A673 (cell line): Measurements from ENCODE around the gene OR52M1. TPM values are rescaled to one million over a fixed set of nuclear protein-coding genes. Genes with fewer than 3 reads are reported as not detected.

Experiments used
- BruUV-seq: library from RNA; stranded (reverse); fragments of 400-500 nt; replicated peaks from 2 replicates; lab custom pipeline; 2021; lab: Mats Ljungman, UMichigan
- CTCF ChIA-PET: fragments of 300-600 bp; sonication (Branson Sonifier 250); formaldehyde crosslinking; loops from one replicate; lab custom pipeline; 2022; ENCODE audit warnings: antibody characterized with exemption; lab: Charles Lee
- POLR2A ChIA-PET: fragments of 300-600 bp; sonication (Branson Sonifier 250); formaldehyde crosslinking; loops from one replicate; lab custom pipeline; 2022; ENCODE audit warnings: antibody characterized with exemption; ENCODE audit not compliant: low non-redundant PET; lab: Charles Lee
- DNase-seq: peaks from one replicate; pipeline ENCODE4 v3.0.0-alpha.2; 2015; ENCODE audit warnings: low spot score
- H3K27ac ChIP-seq: fragments of 200-600 bp; sonication (generic); 2 replicates; pipeline ENCODE4 v1.5.1; 2016; ENCODE audit warnings: mixed run types, low read depth, mild to moderate bottlenecking, mixed read lengths, antibody characterized with exemption, low read length; ENCODE audit not compliant: poor library complexity, severe bottlenecking
- H3K27me3 ChIP-seq: fragments of 200-600 bp; sonication (generic); replicated peaks from 2 replicates; pipeline ENCODE4 v1.6.1; 2017; ENCODE audit warnings: mixed run types, low read depth, mild to moderate bottlenecking, mixed read lengths, antibody characterized with exemption, low read length; ENCODE audit not compliant: insufficient read depth, poor library complexity
- H3K36me3 ChIP-seq: fragments of 200-600 bp; sonication (generic); 2 replicates; pipeline ENCODE4 v1.6.1; 2016; ENCODE audit warnings: mixed run types, mild to moderate bottlenecking, mixed read lengths, antibody characterized with exemption, low read length; ENCODE audit not compliant: insufficient read depth, poor library complexity, severe bottlenecking
- H3K4me1 ChIP-seq: fragments of 200-600 bp; sonication (generic); 2 replicates; pipeline ENCODE4 v1.6.1; 2017; ENCODE audit warnings: mixed run types, mild to moderate bottlenecking, mixed read lengths, antibody characterized with exemption, low read length; ENCODE audit not compliant: insufficient read depth, poor library complexity, severe bottlenecking
- H3K4me3 ChIP-seq: fragments of 200-600 bp; sonication (generic); 2 replicates; pipeline ENCODE4 v1.5.1; 2016; ENCODE audit warnings: low read depth, mixed run types, mild to moderate bottlenecking, mixed read lengths, low read length; ENCODE audit not compliant: poor library complexity, severe bottlenecking
- H3K9me3 ChIP-seq: fragments of 200-600 bp; sonication (generic); 2 replicates; pipeline ENCODE4 v1.6.1; 2016; ENCODE audit warnings: mixed run types, low read depth, mild to moderate bottlenecking, mixed read lengths, antibody characterized with exemption, low read length; ENCODE audit not compliant: poor library complexity, severe bottlenecking
- CTCF ChIP-seq: fragments of 300-800, 200-600 bp; sonication (generic); conservative IDR thresholded peaks from 2 replicates; pipeline ENCODE4 v1.5.1; 2017; ENCODE audit warnings: low read depth, mild to moderate bottlenecking, antibody characterized with exemption, low read length, moderate library complexity, mixed read lengths
- EZH2 ChIP-seq: fragments of 200-600 bp; sonication (generic); IDR thresholded peaks from 2 replicates; pipeline ENCODE4 v1.6.1; 2017; ENCODE audit warnings: borderline replicate concordance, low read depth, mild to moderate bottlenecking, mixed read lengths, antibody characterized with exemption, low read length; ENCODE audit not compliant: poor library complexity, severe bottlenecking
- intact Hi-C: fragments of 100-400 bp; cut with micrococcal nuclease; formaldehyde crosslinking; loops from one replicate; pipeline ENCODE4 v1.10.0; 2022; ENCODE audit not compliant: unreplicated experiment
- total RNA-seq: library from RNA; stranded (reverse); gene quantifications from 2 replicates; pipeline ENCODE4 v1.2.3, GENCODE V29; 2021

Gene OR52M1
- total RNA-seq, 1 experiment from 2014 or later, result not detected

- ChIA-PET POLR2A (no interaction called here), CTCF (no interaction called here)
- H3K4me1 ChIP-seq, result no peaks in the 10 kb centered on the region
- H3K36me3 ChIP-seq, result no peaks in the 10 kb centered on the region
- H3K4me3 ChIP-seq, result no peak overlapping the region
- DNase-seq, result no peak
- no peak overlapping the region for H3K27ac ChIP-seq
- no peaks in the 10 kb centered on the region for H3K9me3 ChIP-seq
- H3K27me3 ChIP-seq, result peaks cover 29% of the 10 kb centered on the region
- TF ChIP-seq EZH2, result no peak
- no peak for TF ChIP-seq CTCF
- BruUV-seq, result no TSS peak
- intact Hi-C loops, result no loop called here
These were observed 48.3 kb upstream of the OR52M1 start for GRCh38 chr11:4496557-4497248.

GRCh38 chr11:4508886-4509285 lies 36.1 kb upstream of the OR52M1 start:
- Histone ChIP-seq H3K4me1 (peaks cover 13% of the 10 kb centered on the region), H3K27ac (no peak overlapping the region), H3K9me3 (no peaks in the 10 kb centered on the region), H3K4me3 (no peak overlapping the region), H3K36me3 (no peaks in the 10 kb centered on the region), H3K27me3 (no peaks in the 10 kb centered on the region)
- ChIA-PET POLR2A (no interaction called here), CTCF (no interaction called here)
- no peak for DNase-seq
- no TSS peak for BruUV-seq
- TF ChIP-seq EZH2 (no peak), CTCF (no peak)
- intact Hi-C loops, result no loop called here

- CTCF ChIA-PET, result no interaction called here
- Histone ChIP-seq H3K4me3 (no peak overlapping the region), H3K27ac (no peak overlapping the region), H3K27me3 (no peaks in the 10 kb centered on the region), H3K4me1 (peaks cover 13% of the 10 kb centered on the region), H3K36me3 (no peaks in the 10 kb centered on the region), H3K9me3 (no peaks in the 10 kb centered on the region)
- no TSS peak for BruUV-seq
- peak; percentile 33 for DNase-seq
- intact Hi-C loops, result no loop called here
- TF ChIP-seq CTCF (no peak), EZH2 (no peak)
- POLR2A ChIA-PET, result no interaction called here
These were observed 33.4 kb upstream of the OR52M1 start for GRCh38 chr11:4511282-4512245.
